Measurements from ENCODE around the gene APOL4.

DNA sequence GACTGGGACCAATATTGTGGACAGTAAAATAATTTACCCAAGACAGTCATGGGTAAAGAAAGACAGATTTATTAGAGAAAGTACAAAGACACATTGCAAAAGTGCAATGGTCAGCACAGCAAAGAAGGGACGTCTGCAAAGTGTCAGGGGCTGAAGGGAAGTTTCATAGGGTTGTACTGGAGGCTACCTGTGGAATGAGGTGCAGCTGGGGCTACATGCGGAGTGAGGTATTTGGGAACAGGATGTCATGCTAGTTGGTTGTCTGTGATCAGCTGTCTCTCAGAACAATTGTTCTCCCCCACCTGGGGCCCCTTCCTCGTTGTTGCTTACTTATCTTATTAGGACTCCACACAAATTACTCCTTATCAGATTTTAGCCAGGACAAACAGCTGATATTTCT, 29.7 kb downstream of the APOL4 start:
- TF ChIP-seq EZH2 (IDR thresholded peaks at IDR 0.05) (no peak), POLR2AphosphoS5 (IDR thresholded peaks at IDR 0.05; ENCODE audit: borderline replicate concordance, low read depth, low read length) (no peak), FOXP2 (optimal IDR thresholded peaks at IDR 0.05; ENCODE audit: control extremely low read depth, extremely low read length, insufficient read depth) (no peak)
